Kidney (tissue), 14 donors: ENCODE measurements around the gene IL17RE. TPM values are rescaled to one million over a fixed set of nuclear protein-coding genes. Genes with fewer than 3 reads are reported as not detected.
A peak's percentile ranks its signal among the peaks of the same experiment; 100 is the strongest.

Experiments
- DNase-seq, 5 donors: peaks; one replicate each; pipeline ENCODE4 v3.0.0-alpha.2; 2013 to 2020
- FAIRE-seq: peaks from 2 replicates; lab custom pipeline; 2012; peaks lifted over from hg19 to GRCh38; lab: Jason Lieb, UNC
- H3K27ac ChIP-seq, 2 donors: one replicate each; pipeline ENCODE4 v1.7.0; 2013; ENCODE audit warnings: low read depth in 2 of 2, low read length in 2 of 2, inconsistent platforms in 1 of 2
- H3K27me3 ChIP-seq: one replicate; pipeline ENCODE4 v1.7.1; 2013; ENCODE audit warnings: low read length, inconsistent platforms; ENCODE audit not compliant: control insufficient read depth, insufficient read depth
- H3K36me3 ChIP-seq, 3 donors: one replicate each; pipeline versions ENCODE4 v1.7.0 to v1.7.1; 2013; ENCODE audit warnings: low read length in 3 of 3, control low read depth in 1 of 3, inconsistent platforms in 1 of 3; ENCODE audit not compliant: insufficient read depth in 3 of 3, control insufficient read depth in 2 of 3
- H3K4me1 ChIP-seq, 3 donors: one replicate each; pipeline versions ENCODE4 v1.7.0 to v1.7.1; 2013; ENCODE audit warnings: low read length in 3 of 3, inconsistent platforms in 1 of 3, low read depth in 1 of 3; ENCODE audit not compliant: control insufficient read depth in 2 of 3, insufficient read depth in 2 of 3
- H3K4me3 ChIP-seq, 3 donors: one replicate each; pipeline versions ENCODE4 v1.7.0 to v1.8.1; 2013; ENCODE audit warnings: low read length in 3 of 3, control low read depth in 1 of 3, inconsistent platforms in 1 of 3
- H3K9ac ChIP-seq, 3 donors: one replicate each; pipeline versions ENCODE4 v1.7.0 to v1.7.1; 2013; ENCODE audit warnings: low read length in 3 of 3, control low read depth in 1 of 3, inconsistent platforms in 1 of 3
- H3K9me3 ChIP-seq, 3 donors: one replicate each; pipeline versions ENCODE4 v1.7.0 to v1.7.1; 2013; ENCODE audit warnings: low read length in 3 of 3, control low read depth in 1 of 3, inconsistent platforms in 1 of 3; ENCODE audit not compliant: control insufficient read depth in 2 of 3, insufficient read depth in 1 of 3
- CTCF ChIP-seq: IDR thresholded peaks from 3 replicates; pipeline ENCODE4 v1.5.1; 2012; ENCODE audit warnings: mild to moderate bottlenecking, moderate library complexity, borderline replicate concordance; ENCODE audit not compliant: insufficient read depth; ENCODE audit errors: extremely low read depth
- intact Hi-C: fragments of 100-400 bp; cut with DNase I; formaldehyde crosslinking; loops from one replicate; pipeline ENCODE4 v1.11.1; 2022
- polyA plus RNA-seq: library from polyadenylated mRNA; stranded (reverse); fragments of 350-450 nt; fragmentation: Illumina TruSeq; extraction: RNeasy Lipid Tissue Mini Kit (QIAGEN cat#74804); gene quantifications from one replicate; pipeline ENCODE4 v1.2.3, GENCODE V29; 2014; ENCODE audit warnings: low read depth, low replicate concordance; ENCODE audit not compliant: insufficient read depth
- total RNA-seq: library from RNA; stranded (reverse); fragmentation: NEBNext Ultra II Directional; extraction: Animal tissue kit (Norgen Biotek cat#: 25700); gene quantifications from one replicate; pipeline ENCODE4 v1.2.1, GENCODE V29; 2021
- donor health status: control.
- donor health status: control.
- donor health status: control.
- donor health status: control.
- donor health status: control.
- donor health status: DM: yes; HTN: yes; CAD: no.
- donor health status: Normal renal cell carcinoma (clear cell type).

Gene IL17RE
- total and polyA plus RNA-seq, 2 donors from 2014 or later, result 7.5 to 8.5 TPM

DNA sequence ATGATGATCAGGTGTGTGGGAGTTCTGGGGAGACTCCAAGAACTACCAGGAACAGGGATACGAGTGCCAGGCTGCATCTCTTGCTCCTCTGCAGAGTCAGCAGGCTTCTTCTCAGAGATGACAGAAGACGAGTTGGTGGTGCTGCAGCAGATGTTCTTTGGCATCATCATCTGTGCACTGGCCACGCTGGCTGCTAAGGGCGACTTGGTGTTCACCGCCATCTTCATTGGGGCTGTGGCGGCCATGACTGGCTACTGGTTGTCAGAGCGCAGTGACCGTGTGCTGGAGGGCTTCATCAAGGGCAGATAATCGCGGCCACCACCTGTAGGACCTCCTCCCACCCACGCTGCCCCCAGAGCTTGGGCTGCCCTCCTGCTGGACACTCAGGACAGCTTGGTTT lies 41.6 kb downstream of the IL17RE start:
- no peak for FAIRE-seq
- Histone ChIP-seq H3K4me1 (peaks cover 0 to 11% (median 0%) of the 10 kb centered on the region in 3 donors), H3K9me3 (no peaks in the 10 kb centered on the region), H3K36me3 (peaks cover 0 to 5% (median 2%) of the 10 kb centered on the region in 3 donors), H3K4me3 (no peak overlapping the region), H3K9ac (no peak overlapping the region), H3K27ac (no peak overlapping the region), H3K27me3 (no peaks in the 10 kb centered on the region)
- intact Hi-C loops, result no loop called here
- TF ChIP-seq CTCF, result no peak
- no peak for DNase-seq

GRCh38 chr3:9945358-9945757 lies 42.7 kb downstream of the IL17RE start:
- no peak overlapping the region for H3K4me3 ChIP-seq
- no peak for DNase-seq
- FAIRE-seq, result no peak

DNA sequence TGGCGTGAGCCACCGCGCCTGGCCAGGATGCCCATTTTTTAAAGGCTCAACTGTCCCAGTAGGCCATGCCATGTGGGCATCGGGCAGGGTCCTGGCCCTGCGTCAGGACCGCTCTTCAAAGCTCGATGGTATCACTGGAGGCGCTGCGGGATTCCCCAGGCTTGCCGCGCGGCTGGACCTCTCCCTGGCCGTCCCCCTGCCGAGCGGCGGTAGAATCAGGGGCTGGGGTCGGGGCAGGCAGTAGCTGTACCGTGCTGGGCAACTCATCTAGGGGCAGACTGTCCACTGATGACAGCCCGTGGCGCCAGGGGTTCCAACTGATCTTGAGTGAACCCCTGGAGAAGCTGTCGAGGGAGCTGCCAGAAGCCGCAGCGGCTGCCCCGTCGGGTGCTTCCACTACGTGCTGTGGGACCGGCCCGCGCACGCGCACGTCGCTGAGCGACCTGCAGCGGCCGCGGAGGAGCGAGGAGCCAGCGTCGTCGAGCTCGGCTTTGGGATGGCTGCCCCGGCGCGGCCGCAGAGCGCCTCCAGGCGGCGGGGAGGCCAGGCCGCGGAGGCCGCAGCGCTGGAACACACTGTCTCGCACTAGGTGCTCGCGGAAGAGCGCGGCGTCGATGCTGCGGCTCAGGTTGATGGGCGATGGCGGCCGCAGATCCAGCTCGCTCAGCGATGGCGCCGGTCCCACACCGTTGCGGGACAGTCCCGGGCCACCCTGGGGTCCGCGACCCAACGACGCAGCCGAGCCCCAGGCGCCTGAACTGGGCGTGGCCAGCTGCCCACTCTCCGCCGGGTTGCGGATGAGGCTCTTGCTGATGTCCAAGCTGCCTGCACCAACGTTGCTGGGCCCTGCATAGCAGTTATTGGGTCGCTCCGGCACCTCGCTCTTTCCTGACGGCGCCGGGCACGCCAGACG lies 43.7 kb downstream of the IL17RE start:
- Histone ChIP-seq H3K9me3 (no peaks in the 10 kb centered on the region), H3K9ac (peak overlapping the region; percentile 32 to 69 (median 46)), H3K27me3 (no peaks in the 10 kb centered on the region), H3K4me3 (peak overlapping the region; percentile 59 to 69 (median 65)), H3K4me1 (peaks cover 0 to 11% (median 0%) of the 10 kb centered on the region in 3 donors), H3K36me3 (peaks cover 0 to 5% (median 2%) of the 10 kb centered on the region in 3 donors), H3K27ac (peak overlapping the region in 1 of 2 donors; percentile 51)
- FAIRE-seq (no peak), DNase-seq (peak; percentile 89 to 96 (median 94))
- intact Hi-C loops, result no loop called here
- peak; percentile 82 for TF ChIP-seq CTCF

More at GRCh38 chr3:9945358-9945757, 42.7 kb downstream of the IL17RE start:
- Histone ChIP-seq H3K9ac (no peak overlapping the region), H3K36me3 (peaks cover 0 to 5% (median 2%) of the 10 kb centered on the region in 3 donors), H3K27ac (no peak overlapping the region), H3K4me1 (peaks cover 0 to 11% (median 0%) of the 10 kb centered on the region in 3 donors), H3K9me3 (no peaks in the 10 kb centered on the region), H3K27me3 (no peaks in the 10 kb centered on the region)
- intact Hi-C loops, result no loop called here
- no peak for TF ChIP-seq CTCF
